Measurements from ENCODE around the gene RALGAPB.

DNA sequence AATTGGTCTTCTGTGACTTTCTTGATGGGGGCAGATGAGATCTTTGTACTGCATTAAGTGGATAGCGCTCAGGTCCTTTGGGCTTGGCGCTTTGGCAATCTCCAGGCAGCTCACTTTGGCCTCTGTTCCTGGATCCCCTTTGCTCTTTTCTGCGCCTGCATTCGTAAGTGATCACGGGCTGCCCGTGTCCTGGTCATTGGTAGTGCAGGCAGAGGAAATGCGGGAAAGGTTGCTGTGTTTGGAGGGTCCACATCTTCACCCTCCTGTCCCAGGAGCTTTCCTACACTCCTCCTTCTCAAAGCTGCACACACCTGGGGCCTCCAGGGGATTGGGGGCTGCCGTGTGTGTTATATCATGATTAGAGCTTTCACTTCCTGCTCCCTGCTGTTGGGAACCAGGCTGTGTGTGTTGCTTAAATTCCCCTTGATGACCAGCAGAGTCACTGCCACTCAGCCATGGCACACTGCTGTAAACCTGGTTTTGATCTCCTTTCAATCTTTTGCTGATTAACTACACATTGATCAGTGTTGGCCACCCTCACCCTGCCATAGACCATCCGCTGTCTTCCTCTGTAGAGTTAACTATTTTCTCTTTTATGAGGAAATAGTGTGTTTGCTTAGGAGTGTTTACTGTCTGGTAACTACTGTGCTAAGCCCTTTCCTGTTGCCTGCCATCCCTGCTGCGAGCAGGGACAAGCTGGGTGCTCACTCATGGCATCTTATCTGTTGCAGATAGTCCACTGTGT lies 24.5 kb upstream of the RALGAPB start:
- no peak for TF ChIP-seq POLR2A (IDR thresholded peaks at IDR 0.05; ENCODE audit: low read length)
- no peak for TF ChIP-seq GATA1 (IDR thresholded peaks at IDR 0.05; ENCODE audit: low read depth, low read length)

All from erythroblast (primary cell).